ENCODE measurements around the gene CPA5.

CPA5 gene, protein sequence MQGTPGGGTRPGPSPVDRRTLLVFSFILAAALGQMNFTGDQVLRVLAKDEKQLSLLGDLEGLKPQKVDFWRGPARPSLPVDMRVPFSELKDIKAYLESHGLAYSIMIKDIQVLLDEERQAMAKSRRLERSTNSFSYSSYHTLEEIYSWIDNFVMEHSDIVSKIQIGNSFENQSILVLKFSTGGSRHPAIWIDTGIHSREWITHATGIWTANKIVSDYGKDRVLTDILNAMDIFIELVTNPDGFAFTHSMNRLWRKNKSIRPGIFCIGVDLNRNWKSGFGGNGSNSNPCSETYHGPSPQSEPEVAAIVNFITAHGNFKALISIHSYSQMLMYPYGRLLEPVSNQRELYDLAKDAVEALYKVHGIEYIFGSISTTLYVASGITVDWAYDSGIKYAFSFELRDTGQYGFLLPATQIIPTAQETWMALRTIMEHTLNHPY

GRCh38 chr7:130344271-130344866 is at the start of gene CPA5:
Gene CPA5 (plus strand): TSS chr7:130344816. CDS start chr7:130346486, 1,670 bp downstream.
- TF ChIP-seq, protein P1, sequence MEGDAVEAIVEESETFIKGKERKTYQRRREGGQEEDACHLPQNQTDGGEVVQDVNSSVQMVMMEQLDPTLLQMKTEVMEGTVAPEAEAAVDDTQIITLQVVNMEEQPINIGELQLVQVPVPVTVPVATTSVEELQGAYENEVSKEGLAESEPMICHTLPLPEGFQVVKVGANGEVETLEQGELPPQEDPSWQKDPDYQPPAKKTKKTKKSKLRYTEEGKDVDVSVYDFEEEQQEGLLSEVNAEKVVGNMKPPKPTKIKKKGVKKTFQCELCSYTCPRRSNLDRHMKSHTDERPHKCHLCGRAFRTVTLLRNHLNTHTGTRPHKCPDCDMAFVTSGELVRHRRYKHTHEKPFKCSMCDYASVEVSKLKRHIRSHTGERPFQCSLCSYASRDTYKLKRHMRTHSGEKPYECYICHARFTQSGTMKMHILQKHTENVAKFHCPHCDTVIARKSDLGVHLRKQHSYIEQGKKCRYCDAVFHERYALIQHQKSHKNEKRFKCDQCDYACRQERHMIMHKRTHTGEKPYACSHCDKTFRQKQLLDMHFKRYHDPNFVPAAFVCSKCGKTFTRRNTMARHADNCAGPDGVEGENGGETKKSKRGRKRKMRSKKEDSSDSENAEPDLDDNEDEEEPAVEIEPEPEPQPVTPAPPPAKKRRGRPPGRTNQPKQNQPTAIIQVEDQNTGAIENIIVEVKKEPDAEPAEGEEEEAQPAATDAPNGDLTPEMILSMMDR (conservative IDR thresholded peaks at IDR 0.05): no peak
- H3K27ac ChIP-seq: no peak within 1 kb of the TSS

GRCh38 chr7:130296221-130296951 is 48.2 kb upstream of the CPA5 start:
- TF ChIP-seq, protein P1 (conservative IDR thresholded peaks at IDR 0.05): no peak

GRCh38 chr7:130297628-130298543 is 46.7 kb upstream of the CPA5 start:
- TF ChIP-seq, protein P1 (conservative IDR thresholded peaks at IDR 0.05): no peak
- no peak overlapping the region for H3K27ac ChIP-seq

More at GRCh38 chr7:130296221-130296951, 48.2 kb upstream of the CPA5 start:
- no peak overlapping the region for H3K27ac ChIP-seq

- TF ChIP-seq, protein P1 (conservative IDR thresholded peaks at IDR 0.05): no peak
- no peak overlapping the region for H3K27ac ChIP-seq
Observed at GRCh38 chr7:130298544-130299326, 45.9 kb upstream of the CPA5 start.

- H3K27ac ChIP-seq: no peak overlapping the region
- TF ChIP-seq, protein P1 (conservative IDR thresholded peaks at IDR 0.05): no peak
Observed at GRCh38 chr7:130299866-130300265, 44.8 kb upstream of the CPA5 start.

DNA sequence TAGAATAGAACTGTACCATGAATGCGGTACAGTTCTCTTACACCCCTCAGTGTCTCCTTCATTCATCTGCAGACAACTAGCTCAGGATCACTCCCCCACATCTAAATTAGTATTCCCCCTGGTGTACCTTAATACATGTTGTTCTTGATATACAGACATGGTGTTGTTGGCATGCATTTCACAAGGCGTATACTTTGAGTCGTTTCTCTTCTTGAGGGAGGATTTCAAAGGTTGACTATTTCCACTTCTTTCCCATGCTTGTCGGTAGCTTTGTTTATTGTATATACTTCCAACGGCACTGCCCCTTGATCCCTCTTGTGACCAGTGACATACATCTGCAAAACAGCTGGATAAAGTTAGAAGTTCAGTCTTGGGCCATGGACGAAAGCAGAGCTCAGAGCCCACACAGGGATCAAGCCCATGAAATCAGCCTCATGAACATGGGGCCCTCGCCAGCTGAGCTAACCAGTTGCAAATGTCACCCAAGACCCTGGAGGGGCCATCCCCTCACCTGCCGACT is 43.1 kb upstream of the CPA5 start:
- TF ChIP-seq, protein P1 (conservative IDR thresholded peaks at IDR 0.05): no peak
- no peak overlapping the region for H3K27ac ChIP-seq

All from VCaP (cell line).